ENCODE data around the gene ATP8B4. TPM values are rescaled to one million over a fixed set of nuclear protein-coding genes. Genes with fewer than 3 reads are reported as not detected.

ATP8B4 gene
- total RNA-seq, 1 experiment from 2014 or later = 0.04 TPM

DNA sequence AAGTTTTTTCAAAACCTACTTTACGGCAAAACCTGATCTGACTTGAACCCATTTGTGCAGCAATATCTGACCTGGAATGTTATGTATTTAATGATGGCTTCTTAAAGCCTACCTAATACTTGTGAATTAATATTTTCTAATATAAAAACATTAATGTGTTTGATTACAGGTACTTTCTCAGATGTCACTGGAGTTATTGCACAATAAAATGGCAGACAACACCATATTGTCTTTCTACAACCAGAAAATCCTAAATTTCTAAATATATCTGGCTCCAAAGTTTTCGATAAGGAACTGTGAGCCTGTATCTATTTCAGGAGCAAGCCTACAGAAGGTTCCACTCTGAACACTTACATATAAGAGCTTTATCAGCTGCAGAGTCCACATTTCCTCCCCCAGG is 184.5 kb downstream of the ATP8B4 start:
- no peak for DNase-seq (ENCODE audit: low spot score)

DNA sequence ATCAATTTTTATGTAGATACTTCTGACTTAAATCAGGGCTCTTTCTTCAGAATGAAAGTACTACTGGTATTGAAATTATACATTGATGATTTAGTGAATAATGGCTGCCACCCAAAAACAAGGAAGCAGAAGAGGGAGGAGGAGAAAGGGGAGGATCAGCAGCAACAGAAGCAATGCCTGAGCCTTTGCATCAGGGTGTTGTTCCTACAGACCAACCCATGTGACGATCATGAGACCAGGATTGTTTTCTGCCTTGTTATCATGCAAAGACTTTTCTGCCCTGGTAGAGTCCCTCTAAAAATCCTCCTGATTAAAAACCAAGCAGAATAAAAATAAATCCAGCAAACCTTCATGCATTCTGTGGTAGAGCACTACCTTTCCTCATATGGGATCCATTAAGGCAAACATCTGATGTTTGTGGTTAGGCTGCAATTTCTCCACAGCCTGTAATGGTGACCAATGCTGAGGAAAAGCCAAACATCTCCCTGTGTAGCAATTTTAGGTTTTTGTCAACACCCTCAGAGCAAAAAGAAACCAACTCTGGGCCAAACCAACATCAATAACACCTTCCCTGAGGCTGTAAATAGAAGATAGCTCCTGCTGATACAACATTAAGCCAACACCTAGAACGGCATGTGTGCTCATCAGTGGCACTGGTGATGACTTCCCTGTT is 191.7 kb downstream of the ATP8B4 start:
- peak; percentile 80 for DNase-seq (ENCODE audit: low spot score)

GRCh38 chr15:49926740-49927139 is 192.3 kb downstream of the ATP8B4 start:
- no peak for DNase-seq (ENCODE audit: low spot score)

- no peak for DNase-seq (ENCODE audit: low spot score)
These were observed 195.4 kb downstream of the ATP8B4 start for GRCh38 chr15:49923671-49924070.

DNA sequence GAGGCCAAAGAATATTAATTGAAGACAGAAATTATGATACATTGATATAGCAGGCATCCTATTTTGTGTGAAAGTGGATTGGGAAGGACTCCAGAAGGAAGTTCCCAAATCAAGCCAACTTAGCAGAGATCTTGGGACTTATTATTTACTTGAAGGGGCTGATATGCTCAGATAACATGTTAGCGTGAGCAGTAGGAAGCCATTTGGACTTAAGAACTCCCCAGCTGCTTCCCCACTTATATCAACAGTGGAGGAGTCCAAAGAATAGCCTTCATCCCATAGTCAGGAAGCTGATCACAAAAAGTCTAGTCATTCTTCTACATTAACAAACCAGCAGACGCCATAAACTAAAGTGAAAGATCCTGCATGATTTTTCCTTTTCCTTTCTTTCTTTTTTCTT is 200.0 kb downstream of the ATP8B4 start:
- DNase-seq (ENCODE audit: low spot score) = no peak

- DNase-seq (ENCODE audit: low spot score) = no peak
These were observed 200.9 kb downstream of the ATP8B4 start for GRCh38 chr15:49918121-49918520.

GRCh38 chr15:49916998-49917397 is 202.0 kb downstream of the ATP8B4 start:
- DNase-seq (ENCODE audit: low spot score) = no peak

GRCh38 chr15:49915822-49916221 is 203.2 kb downstream of the ATP8B4 start:
- no peak for DNase-seq (ENCODE audit: low spot score)

DNA sequence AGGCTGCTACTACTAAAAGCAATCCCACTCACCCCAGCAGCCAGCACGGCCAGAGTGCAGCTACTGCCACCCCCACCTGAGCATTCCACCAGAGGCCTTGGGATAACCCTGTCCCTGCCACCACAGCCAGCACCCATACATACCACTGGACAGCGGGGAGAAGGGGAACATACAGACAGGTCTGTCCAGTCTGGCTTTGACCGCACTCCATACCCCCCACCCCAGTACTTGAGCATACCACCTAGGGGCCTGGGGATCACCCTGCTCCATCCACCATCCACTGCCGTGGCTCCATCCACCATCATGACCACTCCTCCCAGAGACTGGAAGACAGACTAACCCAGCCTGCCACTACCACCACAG is 210.1 kb downstream of the ATP8B4 start:
- no peak for DNase-seq (ENCODE audit: low spot score)

DNA sequence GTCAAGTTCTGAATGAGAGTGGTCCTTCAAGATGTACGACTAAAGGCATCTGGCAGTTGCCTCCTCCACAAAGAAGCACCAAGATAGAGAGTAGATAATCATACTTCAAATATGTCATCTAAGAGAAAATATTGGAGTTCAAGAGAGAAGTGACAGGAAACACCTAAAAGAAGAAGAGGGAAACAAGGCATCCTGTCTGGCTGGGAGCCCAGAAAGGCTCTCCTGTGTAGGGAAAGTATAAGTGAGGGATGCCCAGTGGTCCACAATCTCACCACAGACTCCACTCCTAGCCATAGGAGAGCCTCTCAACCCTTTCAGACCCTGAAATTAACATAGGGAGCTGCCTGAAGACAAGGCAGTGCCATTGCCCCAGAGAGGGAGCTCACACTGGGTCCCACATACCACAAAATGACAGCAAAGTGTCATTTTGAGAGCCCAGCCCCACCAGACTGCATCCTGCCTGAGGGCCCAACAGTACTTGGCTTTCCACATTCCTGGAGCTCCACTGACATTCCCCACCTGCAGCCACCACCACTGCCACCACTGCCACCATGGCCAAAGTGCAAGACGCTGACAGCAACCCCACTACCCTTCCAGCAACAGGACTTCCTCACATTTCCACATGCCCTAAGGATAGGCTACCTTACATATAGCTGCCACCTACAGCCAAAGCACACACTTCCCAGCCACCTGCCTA is 210.6 kb downstream of the ATP8B4 start:
- no peak for DNase-seq (ENCODE audit: low spot score)

- no peak for DNase-seq (ENCODE audit: low spot score)
These were observed 212.1 kb downstream of the ATP8B4 start for GRCh38 chr15:49906966-49907365.

- no peak for DNase-seq (ENCODE audit: low spot score)
These were observed 213.8 kb downstream of the ATP8B4 start for GRCh38 chr15:49905221-49905620.

- DNase-seq (ENCODE audit: low spot score) = no peak
These were observed 214.7 kb downstream of the ATP8B4 start for GRCh38 chr15:49904296-49904695.

DNA sequence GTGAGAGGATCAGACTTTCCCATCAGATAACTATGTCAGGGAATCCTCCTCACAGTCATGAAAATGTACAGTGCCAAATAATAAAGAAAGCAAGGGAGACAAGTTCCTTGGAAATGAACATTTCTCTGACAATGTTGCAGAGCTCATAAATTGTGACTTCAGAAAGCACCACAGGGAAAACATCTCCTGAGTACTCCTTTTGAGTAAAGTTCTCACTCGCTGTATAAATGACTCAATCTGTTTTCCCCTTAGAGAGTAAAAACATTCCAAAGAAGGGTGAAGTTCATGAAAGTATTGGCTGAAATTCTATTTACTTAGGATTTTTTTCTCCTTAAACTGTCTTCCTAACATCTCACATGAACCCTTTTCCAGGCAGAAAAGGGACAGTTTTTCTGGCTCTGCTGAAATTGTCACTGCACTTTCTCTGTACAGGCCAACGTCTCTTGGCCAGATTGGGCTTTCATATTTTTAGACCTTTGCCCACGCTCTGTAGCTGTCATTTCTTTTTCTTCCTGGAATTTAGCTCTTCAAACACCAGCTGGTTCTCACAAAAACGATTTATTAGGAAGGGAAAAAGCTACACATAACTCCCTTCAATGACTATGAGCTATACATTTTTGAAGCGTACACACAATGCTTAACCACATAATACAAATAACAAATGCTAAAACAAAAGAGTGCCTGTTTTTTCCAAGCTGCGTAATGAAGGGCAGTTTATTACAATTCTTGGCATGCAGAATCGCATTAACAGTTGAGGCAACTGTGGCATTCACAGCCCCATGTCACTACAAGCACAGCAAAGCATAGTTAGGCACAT is 216.1 kb downstream of the ATP8B4 start:
- no peak for DNase-seq (ENCODE audit: low spot score)

DNA sequence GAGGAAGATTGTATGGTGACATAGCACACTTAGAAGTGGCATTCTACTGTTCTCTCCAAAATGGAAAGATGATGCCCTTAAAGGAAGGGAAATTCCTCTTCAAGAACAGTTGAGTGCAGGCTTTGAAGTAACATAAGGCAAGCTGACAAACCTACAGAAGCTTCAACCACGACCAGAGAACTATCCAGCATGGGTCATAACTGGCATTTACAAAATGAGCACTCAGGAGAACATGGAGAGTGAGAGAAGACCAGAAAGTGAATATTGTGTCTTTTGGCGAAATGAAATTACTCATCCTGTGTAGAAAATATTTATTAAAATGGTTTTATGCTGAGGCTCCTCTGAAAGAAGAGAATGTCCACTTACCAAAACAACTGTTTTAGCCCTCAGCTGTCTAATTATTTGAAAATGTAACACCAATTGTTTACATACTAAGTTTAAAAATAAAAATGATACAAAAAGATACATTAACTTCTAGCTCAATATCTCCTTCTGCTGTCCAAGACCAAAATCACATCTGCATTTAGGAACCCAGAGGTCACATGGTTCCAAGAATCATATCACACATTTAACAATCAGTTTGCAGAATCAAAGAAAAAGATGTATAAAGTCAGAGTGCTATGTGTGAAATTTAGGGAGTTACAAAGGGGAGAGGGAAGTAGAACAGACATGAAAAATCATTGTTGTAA is 216.9 kb downstream of the ATP8B4 start:
- DNase-seq (ENCODE audit: low spot score) = peak; percentile 25

GRCh38 chr15:49901321-49901720 is 217.7 kb downstream of the ATP8B4 start:
- no peak for DNase-seq (ENCODE audit: low spot score)

DNA sequence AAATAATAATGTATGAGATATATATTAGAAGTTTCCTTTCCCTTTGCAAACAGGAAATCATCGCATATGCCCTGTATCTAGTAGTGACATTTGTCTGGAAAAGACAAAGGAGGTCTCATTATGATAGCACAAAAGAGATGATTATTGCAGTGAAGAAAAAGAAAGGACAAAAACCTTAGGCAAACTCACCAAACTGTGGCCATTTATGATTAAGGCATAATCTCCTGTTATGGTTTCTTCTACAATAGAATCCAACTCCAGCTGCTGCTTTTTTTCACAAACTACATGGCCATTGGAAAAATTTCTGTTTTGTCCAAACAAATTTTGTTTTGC is 218.2 kb downstream of the ATP8B4 start:
- no peak for DNase-seq (ENCODE audit: low spot score)

GRCh38 chr15:49900006-49900902 is 218.8 kb downstream of the ATP8B4 start:
- DNase-seq (ENCODE audit: low spot score) = no peak

DNA sequence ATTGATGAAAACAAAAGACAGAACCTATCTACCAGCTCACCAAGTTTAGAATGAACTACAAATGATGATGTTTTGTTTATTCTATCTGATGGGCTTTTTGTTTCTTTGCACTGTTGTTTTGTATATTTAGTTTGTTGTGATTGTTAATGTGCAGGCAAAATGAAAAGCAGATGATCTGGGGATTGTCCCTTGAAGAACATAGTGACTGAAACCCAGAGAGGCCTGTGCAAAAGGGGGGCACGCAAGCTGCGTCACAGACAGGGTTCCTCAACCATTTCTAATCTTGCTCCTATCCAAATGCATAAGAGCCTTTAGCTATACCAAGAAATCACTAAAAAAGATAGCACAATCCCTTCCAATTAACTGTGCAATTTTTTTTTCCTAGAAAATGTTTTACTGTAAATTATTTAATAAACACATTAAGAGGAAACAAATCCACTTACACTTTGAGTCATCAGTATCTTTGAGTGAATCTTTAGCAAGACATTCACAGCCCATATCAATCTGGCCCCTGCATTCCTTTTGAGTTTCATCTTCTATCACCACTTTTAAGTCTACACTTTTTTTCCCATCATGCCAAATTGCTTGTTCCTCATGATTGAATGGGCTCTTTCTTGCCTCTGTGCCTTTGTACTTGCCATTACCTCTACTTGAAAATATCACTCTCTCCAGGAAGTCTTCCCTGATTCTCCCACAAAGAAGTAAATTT is 220.3 kb downstream of the ATP8B4 start:
- DNase-seq (ENCODE audit: low spot score) = no peak

GRCh38 chr15:49898097-49898496 is 220.9 kb downstream of the ATP8B4 start:
- DNase-seq (ENCODE audit: low spot score) = no peak

All from H4 (cell line).